Measurements from ENCODE around the gene JUND.

GRCh38 chr19:18279516-18280246, 1.7 kb downstream of the JUND start:
- TF ChIP-seq SUZ12 (IDR thresholded peaks at IDR 0.05; ENCODE audit: extremely low read depth, insufficient read depth, insufficient read length) (no peak), ZNF274 (IDR thresholded peaks at IDR 0.05; ENCODE audit: low read depth, low read length) (no peak)

Measured in NT2/D1 (cell line).